ENCODE results near the gene MAPRE3.
A peak's percentile ranks its signal among the peaks of the same experiment; 100 is the strongest.

MAPRE3 gene

GRCh38 chr2:27016801-27017325 is 46.4 kb downstream of the MAPRE3 start:
- peak; percentile 66 for DNase-seq (ENCODE audit: low spot score)

GRCh38 chr2:27018142-27018541 is 47.7 kb downstream of the MAPRE3 start:
- no peak for DNase-seq (ENCODE audit: low spot score)

DNA sequence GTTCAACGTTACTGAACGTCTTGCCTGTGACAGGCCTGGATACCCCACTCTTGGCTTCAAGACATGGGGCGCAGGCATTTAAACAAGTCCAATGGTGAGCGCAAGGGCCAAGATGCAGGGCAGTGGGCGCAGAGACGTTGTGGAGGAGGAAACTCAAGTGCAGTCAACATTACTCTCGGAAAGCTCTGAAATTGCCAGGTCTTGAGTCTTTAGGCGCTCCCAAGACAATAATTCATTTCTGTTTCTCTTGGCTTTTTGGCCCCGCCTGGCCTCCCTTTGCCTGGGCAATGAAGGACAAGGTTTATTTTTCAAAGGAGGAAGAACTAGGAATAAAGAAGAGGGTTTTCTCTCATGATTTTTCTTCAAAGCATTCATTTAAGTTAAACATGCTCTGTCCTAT is 49.0 kb downstream of the MAPRE3 start:
- DNase-seq (ENCODE audit: low spot score), result no peak

DNA sequence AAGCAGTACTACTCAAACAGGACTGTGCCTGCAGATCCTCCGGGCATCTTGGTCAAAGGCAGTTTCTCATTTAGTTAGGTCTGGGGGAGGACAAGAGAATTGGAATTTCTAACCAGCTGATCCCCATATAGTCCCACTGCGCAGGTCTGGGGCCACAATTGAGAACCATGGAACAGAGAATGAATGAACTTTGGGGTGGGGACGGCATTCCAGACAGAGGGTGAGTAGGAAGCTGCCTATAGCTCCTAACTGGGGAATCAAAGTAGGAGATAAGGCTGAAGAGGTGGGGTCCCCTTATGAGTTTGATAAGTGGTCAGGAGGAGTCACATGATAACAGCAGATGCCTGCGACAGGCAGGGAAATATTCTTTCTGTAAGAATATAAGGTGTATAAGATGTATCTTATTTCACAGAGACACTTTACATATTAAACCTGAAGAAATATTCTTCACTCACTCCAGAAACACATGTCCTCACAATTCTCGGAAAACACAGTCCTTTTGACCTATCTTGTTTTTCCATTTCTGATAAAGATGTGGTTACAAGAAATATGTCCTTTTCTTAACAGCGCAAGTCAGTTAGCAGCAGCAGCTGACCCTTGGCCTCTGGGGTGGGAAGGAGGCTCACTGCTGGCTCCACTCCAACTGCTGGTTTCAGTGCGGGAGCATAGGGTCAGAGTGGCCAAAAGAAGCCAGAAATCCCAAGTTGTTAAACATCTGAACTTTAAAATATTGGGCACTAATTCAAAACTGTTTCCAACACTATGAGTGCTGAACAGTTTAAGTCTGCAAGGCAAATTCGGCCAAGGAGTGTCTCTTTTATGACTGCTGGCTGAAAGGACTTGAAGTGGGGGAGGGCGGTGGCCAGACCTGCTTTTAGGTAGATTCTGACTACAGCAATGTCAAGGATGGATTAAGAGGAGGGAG is 49.8 kb downstream of the MAPRE3 start:
- DNase-seq (ENCODE audit: low spot score), result no peak

GRCh38 chr2:27021253-27022049 is 51.0 kb downstream of the MAPRE3 start:
- no peak for DNase-seq (ENCODE audit: low spot score)

DNA sequence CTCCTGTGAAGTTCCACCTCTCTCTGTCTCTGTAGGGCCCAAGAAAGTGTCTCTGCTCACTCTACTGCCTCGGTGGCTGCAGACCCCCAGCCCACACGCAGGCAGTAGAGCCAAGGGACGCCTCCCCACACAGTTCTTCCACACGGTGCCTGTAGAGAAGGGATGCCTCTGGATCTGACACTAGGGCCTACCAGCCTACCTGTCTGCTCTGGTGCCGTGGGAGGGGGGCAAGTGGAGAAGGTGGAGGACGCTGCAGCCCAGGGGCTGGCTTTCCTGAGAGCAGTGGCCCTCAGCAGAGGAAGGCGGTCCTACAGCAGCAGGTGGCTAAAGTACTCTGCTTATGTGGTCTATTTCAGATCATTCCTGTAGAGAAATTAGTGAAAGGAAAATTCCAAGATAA is 53.3 kb downstream of the MAPRE3 start:
- DNase-seq (ENCODE audit: low spot score), result no peak

- DNase-seq (ENCODE audit: low spot score), result no peak
These were observed 53.8 kb downstream of the MAPRE3 start for GRCh38 chr2:27024188-27024587.

DNA sequence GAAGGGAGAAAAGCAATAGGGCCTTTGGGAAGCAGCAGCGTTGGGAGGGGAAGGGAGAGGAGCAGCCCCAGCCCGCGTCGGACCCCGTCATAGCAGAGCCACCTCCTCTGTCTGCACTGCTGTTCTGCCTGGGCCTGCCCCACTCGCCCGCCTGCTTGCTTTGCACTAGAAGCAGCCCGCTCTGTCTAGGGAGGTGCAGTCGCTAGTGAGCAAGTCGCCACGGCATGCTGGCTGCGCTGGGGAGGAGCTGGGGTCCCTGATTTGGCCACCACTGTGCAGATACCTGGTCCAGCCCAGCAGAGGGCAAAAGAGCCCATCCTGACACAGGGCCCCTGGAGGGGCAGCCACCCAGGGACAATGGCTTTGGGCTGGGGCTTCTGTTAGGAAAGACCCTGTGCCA is 54.4 kb downstream of the MAPRE3 start:
- DNase-seq (ENCODE audit: low spot score), result no peak

GRCh38 chr2:27025281-27025800 is 54.9 kb downstream of the MAPRE3 start:
- no peak for DNase-seq (ENCODE audit: low spot score)

DNA sequence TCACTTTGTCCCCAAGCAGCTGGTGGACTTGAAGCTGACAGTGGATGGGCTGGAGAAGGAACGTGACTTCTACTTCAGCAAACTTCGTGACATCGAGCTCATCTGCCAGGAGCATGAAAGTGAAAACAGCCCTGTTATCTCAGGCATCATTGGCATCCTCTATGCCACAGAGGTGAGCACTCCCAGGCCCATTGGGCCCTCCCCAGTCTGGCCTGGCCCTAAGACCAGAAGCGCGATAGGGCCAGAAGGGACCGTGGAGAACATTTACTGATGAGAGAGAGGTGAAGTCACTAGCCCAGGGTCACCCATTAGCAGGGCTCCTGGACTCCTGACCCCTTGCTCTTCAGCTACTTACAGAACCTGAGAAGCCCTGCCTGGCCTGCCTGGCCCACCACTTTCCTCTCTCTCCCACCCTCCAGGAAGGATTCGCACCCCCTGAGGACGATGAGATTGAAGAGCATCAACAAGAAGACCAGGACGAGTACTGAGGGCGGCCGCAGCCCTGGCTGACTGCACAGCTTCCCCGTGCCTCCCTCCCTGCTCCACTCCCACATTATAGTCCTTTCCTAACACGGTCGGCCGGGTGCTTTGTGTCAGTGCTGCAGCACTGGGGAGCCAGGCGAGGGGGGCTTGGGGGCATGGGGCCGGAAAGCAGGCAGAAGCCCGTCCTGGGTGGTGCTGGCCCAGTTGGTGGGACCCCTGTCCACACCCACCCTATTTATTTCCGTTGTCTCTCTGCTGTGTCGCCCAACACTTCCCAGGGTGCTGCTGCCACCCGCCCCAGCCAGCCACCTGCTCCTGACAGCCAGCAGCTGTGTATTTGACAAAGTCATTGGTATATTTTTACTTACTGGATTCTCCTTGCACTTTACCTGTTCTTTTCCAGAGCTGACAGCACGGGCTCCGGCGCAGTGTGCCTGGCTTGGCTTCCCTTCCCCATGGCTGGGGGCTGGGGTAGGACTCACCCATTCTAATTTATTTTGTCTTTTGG is 55.7 kb downstream of the MAPRE3 start:
- DNase-seq (ENCODE audit: low spot score), result no peak

DNA sequence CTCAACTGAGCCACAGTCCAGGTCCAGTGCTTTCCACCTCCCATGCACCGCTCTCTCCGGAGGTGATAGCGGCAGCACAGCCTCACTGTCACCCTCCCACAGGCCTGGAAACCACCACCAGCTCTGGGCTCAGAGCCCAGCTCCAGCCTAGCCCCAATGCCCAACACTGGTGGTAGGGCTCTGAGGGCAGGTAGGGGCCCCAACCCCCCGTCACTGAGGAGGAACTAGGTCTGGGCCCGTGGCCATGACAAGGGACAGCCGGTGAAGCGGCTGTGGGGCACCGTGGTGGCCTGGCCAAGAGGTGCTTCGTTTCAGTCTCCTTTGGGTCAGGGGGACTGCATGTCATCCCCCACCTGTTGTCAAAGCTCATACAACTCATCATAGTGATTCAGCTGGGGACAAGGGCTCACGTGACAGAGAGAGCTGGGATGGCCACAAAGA is 56.8 kb downstream of the MAPRE3 start:
- DNase-seq (ENCODE audit: low spot score), result no peak

DNA sequence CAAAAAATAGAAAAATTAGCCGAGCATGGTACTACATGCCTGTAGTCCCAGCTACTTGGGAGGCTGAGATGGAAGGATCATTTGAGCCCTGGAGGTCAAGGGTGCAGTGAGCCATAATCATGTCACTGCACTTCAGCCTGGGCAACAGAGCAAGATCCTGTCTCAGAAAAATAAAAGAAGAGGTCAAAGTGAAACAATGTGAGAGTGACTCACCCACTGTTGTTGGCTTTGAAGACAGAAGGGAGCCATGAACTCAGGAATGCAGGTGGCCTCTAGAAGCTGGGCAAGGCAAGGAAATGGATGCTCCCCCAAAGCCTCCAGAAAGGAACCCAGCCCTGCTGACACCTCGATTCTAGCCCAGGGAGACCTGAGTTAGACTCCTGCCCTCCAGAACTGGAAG is 58.6 kb downstream of the MAPRE3 start:
- no peak for DNase-seq (ENCODE audit: low spot score)

- peak; percentile 81 for DNase-seq (ENCODE audit: low spot score)
These were observed 62.2 kb downstream of the MAPRE3 start, which contains the start of gene TMEM214 for GRCh38 chr2:27032495-27033252. Gene TMEM214 (plus strand): TSS chr2:27032965. CDS start chr2:27033016, 51 bp downstream.

- DNase-seq (ENCODE audit: low spot score), result no peak
These were observed 62.9 kb downstream of the MAPRE3 start for GRCh38 chr2:27033253-27033852.

- DNase-seq (ENCODE audit: low spot score), result no peak
These were observed 67.6 kb downstream of the MAPRE3 start for GRCh38 chr2:27038012-27038411.

DNA sequence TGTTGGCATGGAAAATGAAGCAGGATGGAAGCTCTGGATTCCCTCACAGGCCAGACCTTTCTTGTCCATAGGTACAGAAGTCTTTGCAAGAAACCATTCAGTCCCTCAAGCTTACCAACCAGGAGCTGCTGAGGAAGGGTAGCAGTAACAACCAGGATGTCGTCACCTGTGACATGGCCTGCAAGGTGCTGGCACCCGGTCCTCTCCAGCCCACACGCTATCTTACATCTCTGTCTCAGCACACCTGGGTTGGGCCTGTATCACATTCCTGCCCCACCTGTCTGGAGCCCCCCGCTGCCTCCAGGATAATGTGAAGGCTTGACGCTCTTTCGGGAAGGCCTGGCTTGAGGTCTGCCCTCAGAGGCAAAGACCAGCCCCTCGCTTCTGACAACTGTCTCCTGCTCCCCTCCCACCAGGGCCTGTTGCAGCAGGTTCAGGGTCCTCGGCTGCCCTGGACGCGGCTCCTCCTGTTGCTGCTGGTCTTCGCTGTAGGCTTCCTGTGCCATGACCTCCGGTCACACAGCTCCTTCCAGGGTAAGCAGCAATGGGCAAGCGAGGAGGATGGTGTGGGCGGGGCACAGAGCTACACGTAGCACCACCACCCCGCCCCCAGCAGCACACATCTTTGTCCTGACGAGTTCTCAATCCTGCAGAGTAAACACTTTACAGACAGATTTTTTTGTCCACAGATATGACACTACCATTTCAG is 68.3 kb downstream of the MAPRE3 start:
- DNase-seq (ENCODE audit: low spot score), result no peak

GRCh38 chr2:27039426-27039825 is 69.0 kb downstream of the MAPRE3 start:
- DNase-seq (ENCODE audit: low spot score), result no peak

DNA sequence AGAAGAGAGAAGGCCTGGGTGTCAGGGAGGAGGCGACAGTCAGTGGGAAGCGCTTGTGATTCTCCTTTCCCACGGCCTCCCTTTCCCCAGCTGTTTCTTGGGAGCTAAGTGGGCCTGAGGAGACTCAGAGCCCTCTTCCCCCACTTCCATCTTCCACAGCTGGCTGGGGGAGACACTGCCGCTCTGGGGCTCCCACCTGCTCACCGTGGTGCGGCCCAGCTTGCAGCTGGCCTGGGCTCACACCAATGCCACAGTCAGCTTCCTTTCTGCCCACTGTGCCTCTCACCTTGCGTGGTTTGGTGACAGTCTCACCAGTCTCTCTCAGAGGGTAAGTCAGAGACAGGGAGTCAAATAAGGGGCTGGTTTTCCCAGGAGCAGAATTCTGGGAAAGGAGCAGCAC is 69.4 kb downstream of the MAPRE3 start:
- DNase-seq (ENCODE audit: low spot score), result no peak

GRCh38 chr2:27040282-27040681 is 69.8 kb downstream of the MAPRE3 start:
- no peak for DNase-seq (ENCODE audit: low spot score)
